SKM-1 (cell line): ENCODE results near the gene SEMA3E.
"Not testable (repeated sequence)": the region's sequence is repeated elsewhere in the genome, so short reads cannot be mapped to it uniquely, and the experiment has no call there.

ENCODE experiments used
- DNase-seq: peaks from one replicate; lab custom pipeline; 2025; ENCODE audit not compliant: unreplicated experiment; lab: John Stamatoyannopoulos, UW

SEMA3E gene

DNA sequence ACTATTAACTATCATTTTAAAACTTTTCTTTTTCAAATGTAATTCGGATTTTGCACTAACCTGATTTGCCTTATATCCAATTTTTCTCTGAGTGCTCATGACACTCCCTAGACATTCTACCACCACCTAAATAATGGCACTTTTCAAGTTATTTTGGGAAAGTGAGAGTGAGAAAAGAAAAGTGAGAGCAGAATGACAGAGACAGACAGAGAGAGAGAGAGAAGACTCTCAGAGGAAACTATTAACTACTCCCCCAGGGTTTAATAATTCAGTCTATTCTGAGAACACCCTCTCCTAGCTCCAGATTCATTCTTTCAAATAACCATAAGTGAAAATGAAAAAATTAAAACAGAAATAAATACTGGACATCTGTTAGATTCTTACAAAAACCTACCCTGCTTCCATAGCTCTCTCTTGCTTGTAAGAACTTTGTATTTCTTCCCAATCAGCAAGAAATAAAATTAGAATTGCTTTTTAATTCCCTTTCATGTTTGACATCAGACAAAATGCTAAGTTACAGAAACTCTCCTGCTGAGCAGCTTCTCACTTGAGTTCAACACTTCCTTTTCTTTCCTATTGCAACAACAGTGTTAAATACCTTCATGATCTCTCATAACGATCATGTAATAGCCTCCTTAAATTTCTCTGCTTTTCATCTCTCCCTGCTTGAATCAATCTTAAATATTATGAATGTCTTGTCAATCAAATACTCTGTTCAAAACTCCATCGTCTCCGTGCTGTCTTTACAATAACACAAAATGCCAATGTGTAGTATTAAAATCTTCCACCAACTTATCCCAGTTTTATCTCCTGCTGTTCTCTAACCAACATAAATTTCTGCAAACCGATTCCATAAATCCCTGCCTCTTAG is 191.7 kb downstream of the SEMA3E start:
- DNase-seq = no peak

DNA sequence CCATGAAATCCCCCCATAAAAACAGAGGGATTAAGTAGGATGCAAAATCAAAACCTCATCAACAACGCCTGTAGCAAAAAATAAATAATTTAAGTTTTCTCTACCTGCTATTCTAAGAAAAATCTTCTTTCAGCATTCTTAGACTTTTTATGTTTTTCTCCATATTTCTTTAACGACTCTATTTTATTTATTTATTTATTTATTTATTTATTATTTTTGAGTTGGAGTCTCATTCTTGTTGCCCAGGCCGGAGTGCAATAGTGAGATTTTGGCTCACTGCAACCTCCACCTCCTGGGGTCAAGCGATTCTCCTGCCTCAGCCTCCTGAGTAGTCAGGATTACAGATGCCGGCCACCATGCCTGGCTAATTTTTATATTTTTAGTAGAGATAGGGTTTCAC is 192.5 kb downstream of the SEMA3E start:
- DNase-seq = no peak

DNA sequence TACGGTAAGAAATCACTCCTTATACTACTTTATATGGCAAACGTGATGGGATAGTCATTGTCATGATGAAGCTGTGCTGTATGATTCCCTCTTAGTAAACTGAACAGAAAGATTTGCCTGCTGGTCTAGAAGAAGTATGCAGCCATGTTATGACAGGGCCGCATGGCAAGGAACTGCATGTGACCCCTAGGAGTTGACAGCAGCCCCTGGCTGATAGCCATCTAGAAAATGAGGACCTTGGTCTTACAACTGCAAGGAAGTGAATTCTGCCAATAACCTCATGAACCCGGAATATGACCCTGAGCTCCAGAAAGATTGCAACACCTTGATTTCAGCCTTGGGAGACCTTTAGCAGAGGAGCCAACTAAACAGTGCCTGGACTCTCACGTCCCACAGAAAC is 193.3 kb downstream of the SEMA3E start:
- peak; percentile 16 for DNase-seq

DNA sequence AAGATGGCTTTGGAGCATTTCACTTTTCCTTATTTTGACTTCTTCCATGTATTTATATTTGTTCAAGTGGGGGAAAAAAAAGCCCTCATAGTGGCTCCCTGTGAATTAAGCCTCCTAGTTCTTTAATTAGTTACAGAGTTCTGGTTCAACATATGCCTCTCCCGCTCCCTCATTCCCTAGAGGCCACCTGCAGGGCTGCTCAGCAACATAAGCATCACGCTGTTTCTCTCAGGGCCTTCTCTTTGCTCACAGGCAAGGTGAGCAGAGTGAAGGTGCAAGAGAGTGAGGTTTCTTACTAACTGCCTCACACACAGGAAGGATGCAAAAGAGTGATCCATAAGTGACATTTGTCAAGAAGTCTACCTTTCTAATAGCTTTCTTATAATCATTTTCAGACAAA is 196.7 kb downstream of the SEMA3E start:
- no peak for DNase-seq

DNA sequence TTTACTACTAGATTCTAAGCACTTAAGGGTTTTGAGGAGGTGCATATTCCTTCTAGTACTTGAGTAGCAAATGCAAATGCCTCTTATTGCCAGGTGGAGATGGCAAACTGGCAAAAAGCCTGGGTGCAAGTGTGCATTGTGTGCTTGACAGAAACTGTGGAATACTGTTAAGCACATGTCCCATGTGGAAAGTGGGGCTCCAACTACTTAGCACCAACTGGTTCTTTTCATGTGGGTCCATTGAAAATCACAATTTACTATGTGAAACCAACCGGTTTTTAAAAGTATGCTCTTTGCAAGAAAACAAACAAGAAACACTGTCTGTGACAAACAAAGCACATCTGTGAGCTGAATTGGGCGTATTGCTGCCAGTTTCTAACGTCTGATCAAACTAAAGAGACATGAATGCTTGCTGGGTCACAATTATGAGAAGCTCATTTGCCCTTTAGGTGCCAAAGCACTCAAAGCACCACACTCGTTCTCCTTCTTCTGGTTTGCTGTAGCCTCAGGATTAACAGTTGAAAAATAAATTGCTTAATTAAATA is 197.4 kb downstream of the SEMA3E start:
- DNase-seq = no peak

DNA sequence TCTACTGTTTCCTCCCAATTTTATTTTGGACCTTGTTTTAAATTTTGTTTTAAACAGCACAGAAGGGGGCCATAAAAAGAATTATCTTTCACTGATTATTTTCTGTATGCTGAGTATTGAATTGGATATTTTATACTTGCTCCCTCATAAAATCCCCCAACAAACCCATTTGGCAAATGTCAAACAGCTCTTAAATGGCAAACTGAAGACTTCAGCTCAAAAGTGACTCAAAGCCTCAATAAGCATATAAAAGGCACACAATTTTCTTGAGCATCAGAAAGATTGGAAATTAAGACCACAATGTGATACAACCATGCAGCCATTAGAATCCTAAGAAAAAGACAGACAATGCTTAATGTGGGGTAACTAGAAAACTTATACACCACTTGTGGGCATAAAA is 199.2 kb downstream of the SEMA3E start:
- no peak for DNase-seq

DNA sequence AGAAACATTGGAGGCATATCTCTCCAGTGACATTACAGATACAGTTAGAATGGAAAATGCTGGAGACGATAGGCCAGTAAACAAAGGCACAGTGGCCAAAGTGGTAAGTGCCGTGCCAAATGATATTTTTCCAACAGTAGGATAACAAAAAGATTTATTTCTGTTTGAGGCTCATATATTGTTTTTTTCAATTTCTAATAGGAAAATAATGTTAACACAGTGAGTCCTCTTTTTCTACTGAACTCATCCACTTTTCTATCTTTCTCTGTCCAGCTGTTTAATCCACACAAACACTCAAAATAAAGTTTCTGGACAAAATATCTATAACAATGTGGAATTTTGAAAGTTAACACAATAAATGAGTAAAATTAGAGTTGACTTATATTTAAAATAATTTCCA is 201.3 kb downstream of the SEMA3E start:
- DNase-seq = no peak

DNA sequence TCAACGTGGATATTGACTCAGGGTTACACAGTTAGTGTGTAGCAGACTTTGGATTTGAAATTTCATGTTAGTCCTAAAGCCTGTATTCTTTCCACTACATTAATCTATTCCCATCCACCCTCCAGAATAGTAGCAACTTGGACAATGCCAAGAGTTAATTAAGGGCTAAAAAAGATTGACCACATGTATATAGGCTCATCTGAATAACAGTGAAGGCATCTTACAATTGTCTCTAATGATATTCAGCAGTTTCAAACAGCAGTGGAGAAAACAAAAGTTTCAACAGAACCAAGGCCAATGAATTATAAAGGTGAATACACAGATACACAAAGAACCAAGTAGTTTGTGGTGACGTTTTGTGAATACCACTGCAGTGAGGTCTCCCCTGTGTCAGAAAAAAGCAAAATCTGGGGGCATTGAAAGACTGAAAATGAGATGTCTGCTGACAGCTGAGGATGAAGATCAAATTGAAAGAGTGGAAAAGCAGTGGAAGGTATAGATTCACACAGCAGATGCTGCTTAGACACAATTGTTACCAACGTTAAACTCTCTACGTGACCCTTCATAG is 202.8 kb downstream of the SEMA3E start:
- no peak for DNase-seq

DNA sequence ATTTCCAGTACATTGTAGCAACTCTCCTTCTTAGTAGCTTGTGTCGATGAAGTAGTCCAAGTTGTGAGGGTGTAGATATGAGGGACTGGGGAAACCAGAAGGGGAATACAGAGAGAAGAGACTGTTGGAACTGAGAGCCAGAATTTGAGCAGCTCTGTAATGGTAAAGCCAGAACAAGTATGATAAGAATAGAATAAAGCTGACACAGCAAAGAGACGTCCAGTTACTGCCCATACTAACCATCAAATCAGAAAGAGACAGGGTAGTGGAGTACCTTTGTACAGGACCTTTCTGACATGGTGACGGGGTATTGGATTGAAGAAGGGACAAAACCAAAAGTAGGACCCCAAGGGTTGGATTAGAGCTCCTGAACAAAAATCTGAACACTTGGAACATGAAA is 206.0 kb downstream of the SEMA3E start:
- no peak for DNase-seq

DNA sequence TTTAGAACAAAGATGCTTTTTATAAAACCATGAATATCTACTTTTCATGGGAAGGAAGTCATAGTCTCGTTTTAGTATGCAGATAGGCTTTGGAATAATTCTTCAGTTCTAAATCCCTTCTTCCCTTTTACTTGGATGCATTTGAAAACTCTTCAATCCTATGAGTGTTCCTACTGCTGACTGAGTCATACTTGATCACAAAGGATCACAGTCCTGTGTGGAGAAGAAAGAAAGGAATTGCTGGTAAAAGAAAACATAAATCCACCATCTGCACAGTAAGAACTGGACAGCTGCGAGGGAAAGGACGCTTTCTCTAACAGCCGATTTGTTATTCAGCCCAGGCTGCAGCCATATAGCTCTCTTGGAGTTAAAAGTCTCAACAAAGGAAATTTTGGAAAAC is 209.9 kb downstream of the SEMA3E start:
- DNase-seq = no peak

DNA sequence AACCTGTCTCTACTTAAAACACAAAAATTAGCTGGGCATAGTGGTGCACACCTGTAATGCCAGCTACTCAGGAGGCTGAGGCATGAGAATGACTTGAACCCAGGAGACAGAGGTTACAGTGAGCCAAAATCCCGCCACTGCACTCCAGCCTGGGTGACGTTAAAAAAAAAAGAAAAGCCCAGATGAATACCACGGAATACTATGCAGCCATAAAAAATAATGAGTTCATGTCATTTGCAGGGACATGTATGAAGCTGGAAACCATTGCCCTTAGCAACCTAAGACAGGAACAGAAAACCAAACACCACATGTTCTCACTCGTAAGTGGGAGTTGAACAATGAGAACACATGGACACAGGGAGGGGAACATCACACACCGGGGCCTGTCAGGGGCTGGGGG is 218.7 kb downstream of the SEMA3E start:
- not testable (repeated sequence) for DNase-seq

DNA sequence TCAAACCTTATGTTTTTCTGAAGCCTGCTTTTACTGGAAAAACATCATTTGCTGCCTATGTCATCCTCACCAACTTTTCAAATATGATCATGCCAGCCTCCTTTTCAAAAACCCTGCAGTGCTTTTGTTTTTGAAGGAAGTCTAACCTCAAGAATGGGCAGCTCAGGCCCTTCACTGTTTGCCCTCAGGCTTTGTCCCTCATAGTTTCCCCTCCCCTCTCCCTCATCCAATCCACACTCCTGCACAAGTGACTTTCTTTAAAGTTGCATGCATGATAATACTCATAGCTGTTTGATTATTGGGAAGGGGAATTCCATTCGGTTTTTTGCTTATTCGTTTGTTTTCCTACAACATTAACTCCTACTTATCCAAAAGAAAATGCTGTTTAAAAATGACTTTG is 219.4 kb downstream of the SEMA3E start:
- DNase-seq = no peak

DNA sequence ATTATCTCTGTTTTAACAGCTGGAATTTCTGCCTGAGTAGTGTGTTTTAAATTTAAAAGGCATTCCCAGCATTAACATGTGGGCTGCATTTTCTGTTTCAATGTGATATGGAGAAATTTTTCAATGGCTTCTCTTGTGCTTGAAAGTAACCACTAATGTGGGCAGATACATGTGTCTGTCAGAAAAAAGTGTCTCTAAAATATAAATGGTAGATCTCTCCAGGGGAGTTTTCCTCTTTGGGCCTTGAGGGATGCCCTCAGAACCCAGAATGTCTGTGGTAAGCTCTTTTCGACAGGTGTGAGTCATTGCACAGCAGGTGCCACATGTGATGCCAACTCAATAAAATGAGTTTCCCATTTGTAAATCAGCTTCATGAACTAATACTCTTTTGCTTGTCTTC is 221.1 kb downstream of the SEMA3E start:
- DNase-seq = no peak

DNA sequence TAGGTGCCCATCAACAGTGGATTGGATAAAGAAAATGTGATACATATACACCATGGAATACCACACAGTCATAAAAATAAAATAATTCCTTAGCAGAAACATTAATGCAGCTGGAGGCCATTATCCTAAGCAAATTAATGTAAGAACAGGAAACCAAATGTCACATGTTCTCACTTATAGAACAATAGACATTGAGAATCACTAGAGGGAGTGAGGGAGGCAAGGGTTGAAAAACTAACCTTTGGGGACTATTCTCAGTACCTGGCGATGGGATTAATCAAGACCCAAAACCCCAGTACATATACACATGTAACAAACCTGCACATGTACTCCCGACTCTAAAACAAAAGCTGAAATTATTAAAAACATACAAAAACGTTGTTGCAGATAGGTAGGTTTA is 222.6 kb downstream of the SEMA3E start:
- no peak for DNase-seq

DNA sequence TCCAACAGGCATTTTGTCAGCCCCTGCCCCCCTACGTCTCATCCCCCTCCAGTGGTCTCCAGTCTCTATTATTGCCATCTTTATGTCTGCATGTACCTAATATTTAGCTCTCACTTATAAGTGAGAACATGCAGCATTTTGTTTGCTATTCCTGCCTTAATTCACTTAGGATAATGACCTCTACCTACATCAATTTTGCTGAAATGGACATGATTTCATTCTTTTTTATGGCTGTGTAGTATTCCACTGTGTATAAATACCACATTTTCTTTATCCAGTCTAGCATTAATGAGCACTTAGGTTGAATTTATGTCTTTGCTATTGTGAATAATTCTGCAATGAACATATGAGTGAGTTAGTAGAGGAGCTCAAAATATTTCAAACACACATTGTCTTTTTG is 229.9 kb downstream of the SEMA3E start:
- no peak for DNase-seq

DNA sequence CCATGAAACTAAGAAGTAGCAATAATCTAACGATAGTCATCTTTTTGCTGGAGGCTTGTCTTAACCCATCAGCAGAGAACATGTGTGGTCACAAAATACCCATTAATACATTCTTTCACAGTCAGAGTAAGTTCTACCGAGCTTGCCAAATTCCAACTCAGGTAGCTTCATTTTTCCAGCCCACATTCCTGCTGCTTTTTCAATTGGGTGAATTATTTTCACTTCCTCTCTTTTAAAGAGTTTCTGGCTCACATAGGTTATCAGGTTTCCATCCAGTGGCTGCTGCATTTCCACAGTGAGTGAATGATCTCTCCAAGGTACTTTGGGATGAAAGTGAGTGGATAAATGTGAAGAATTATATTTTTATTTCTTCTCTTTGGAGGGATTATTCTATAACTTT is 233.1 kb downstream of the SEMA3E start:
- no peak for DNase-seq

DNA sequence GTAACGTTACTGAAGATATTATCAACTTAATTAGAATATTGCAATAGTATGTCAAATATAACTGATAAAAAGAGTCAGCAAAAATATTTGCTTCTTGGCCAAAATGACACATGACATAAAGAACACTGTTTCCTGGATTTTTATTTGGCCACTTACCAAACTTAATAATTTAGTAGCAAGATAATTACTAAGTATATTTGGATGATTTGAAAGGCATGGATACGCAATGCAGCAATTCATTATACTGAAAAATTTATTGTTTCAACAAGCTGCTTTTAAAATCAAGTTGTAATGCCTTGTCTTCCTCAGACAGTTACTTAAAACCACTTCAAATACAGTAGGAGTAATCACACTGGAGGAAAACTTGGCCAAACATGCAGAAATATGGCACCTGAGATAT is 234.0 kb downstream of the SEMA3E start:
- no peak for DNase-seq

DNA sequence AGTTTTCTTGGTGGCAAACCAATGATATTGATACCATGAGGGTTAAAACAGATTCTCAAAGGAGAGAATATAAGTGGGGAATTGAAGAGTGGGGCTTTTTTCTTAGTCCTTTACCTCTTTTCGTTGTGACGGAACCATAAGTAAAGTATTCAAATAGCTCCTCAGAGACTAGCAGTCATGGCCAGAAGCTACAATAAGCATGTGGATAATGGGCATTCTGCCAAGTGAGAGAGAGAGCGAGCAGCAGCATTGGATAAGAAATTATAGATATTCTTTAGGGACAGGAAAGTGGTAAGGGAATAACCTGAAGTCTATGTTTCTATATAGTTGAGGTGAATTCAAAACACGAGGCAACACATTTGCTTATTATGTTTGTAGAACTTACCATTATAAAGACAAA is 235.1 kb downstream of the SEMA3E start:
- DNase-seq = no peak

DNA sequence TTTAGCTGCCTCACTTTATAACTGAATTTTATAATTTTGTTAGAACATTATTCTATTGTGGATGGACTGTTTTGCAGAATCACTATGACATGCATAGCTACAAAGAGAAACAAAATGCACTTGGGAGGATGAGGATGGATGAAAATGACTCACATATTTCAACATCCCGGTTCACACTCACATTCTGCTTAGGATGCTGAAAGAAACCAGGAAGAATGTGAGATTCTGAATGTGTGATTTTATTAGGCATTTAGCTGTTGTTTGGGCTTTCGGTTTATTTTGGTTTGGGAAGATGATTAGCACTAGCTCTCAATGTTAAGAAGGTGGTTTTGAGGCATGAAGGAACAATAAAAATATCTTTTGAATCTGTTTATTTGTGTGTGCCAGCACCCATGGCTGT is 235.5 kb downstream of the SEMA3E start:
- no peak for DNase-seq

DNA sequence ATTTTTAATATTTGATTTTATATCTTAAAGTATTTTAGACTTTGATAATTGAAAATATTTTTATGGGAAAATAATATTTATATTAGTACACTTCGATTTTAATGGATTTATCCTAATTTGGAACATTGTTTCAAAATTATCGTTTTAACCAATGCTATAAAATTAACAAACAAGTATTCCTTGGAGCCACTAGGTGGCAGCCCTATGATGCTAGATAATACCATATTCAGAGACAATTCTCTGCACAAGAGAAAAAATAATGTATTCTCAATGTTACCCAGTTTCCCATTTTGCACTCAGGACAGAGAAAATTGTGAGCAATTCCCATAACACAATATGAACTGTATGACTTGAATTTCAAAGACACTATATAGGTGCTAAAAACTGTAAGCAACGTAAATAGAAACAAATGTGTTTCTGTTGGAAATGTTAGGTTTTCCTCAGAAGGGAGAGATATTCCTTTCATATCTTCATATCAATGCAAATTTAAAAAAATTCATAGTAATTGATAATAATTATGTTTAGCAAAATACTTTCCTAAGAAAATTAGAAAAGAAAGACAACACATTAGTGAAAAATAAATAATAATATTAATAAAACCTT is 237.8 kb downstream of the SEMA3E start:
- DNase-seq = peak; percentile 8

DNA sequence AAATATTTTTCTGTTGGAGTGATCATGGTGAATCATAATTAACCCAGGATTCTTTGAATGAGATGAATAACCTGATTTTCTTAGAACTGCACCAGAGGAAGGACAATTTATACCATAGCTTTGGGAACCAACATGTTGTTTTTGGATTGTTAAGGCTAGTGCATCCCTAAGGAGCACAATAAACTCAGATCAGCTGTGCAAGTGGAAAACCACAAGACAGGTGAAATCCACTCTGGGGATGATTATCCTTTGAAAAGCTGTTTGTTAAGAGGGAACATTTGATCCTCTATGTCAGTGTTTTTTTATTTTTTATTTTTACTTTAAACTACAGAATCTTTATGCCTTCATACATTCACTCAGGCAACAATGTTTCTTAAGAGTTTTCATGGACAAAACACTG is 254.2 kb downstream of the SEMA3E start:
- no peak for DNase-seq

DNA sequence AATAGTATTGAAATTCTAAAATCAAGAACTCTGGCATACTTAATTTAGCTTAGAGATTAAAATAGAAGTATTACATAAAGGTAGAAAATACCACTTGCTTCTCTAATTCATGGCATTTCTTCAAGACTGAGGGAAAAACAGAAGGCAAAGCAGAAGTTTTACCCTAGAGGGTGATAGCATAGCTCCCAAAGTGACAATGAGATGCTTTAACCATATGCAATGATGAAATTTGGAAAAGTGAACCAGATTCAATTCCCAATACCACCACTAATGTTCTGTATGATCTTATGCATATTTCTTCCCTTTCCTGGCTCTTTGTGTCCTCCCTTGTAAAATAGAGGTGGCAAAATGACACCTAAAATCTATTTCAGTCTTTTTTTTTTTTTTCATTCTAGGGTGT is 260.5 kb downstream of the SEMA3E start:
- DNase-seq = no peak
